Activated CD8-positive, alpha-beta T cell treated with anti-CD3 and anti-CD28 coated beads, Interleukin-2, amount 10 ng/mL, durations not matched to agents 7 days and 5 days (primary cell): ENCODE measurements around the gene FOXK2. TPM values are rescaled to one million over a fixed set of nuclear protein-coding genes. Genes with fewer than 3 reads are reported as not detected.
"Not testable (repeated sequence)": the region's sequence is repeated elsewhere in the genome, so short reads cannot be mapped to it uniquely, and the experiment has no call there.

Experiments
- ATAC-seq: fragments of 150-1000 bp; cut with Tn5 transposase; one replicate; pipeline ENCODE4 v1.10.0; 2021; ENCODE audit warnings: moderate library complexity
- CTCF ChIA-PET: fragments of 350-600 bp; sonication (Branson Sonifier 250); formaldehyde crosslinking; loops from one replicate; lab custom pipeline; 2021; ENCODE audit warnings: antibody characterized with exemption; lab: Charles Lee
- POLR2A ChIA-PET: fragments of 350-600 bp; sonication (Branson Sonifier 250); formaldehyde crosslinking; loops from one replicate; lab custom pipeline; 2021; ENCODE audit warnings: antibody characterized with exemption; lab: Charles Lee
- DNase-seq: peaks from one replicate; pipeline ENCODE4 v3.0.0-alpha.2; 2020
- H3K27ac Mint-ChIP-seq: one replicate; pipeline ENCODE4 v1.8.0; 2021; ENCODE audit warnings: mild to moderate bottlenecking, mixed read lengths
- H3K27me3 Mint-ChIP-seq: one replicate; pipeline ENCODE4 v1.8.0; 2021; ENCODE audit warnings: low read depth, mixed read lengths
- H3K36me3 Mint-ChIP-seq: one replicate; pipeline ENCODE4 v1.8.0; 2021; ENCODE audit warnings: low read depth, mixed read lengths
- H3K4me1 Mint-ChIP-seq: one replicate; pipeline ENCODE4 v1.8.0; 2021; ENCODE audit warnings: low read depth, mixed read lengths
- H3K4me3 Mint-ChIP-seq: one replicate; pipeline ENCODE4 v1.8.0; 2021; ENCODE audit warnings: mild to moderate bottlenecking, mixed read lengths
- H3K9me3 Mint-ChIP-seq: one replicate; pipeline ENCODE4 v1.8.0; 2022; ENCODE audit warnings: mixed read lengths; ENCODE audit not compliant: insufficient read depth
- total RNA-seq, 2 experiments: library from RNA; stranded (reverse); gene quantifications; one replicate each; pipeline ENCODE4 v1.2.3, GENCODE V29; 2021

Gene FOXK2
- total RNA-seq, 2 experiments from 2014 or later = 62.3 to 65.3 TPM

GRCh38 chr17:82559566-82560251 is 40.2 kb downstream of the FOXK2 start:
- no peaks in the 10 kb centered on the region for H3K27me3 Mint-ChIP-seq
- no peaks in the 10 kb centered on the region for H3K36me3 Mint-ChIP-seq
- ChIA-PET CTCF (interaction anchor here (1.6 kb wide), 1 partner anchor 209 kb away, joined by 3 read pairs; no protein-coding TSS in a partner anchor), POLR2A (no interaction called here)
- DNase-seq (no peak), ATAC-seq (no peak)
- H3K4me3 Mint-ChIP-seq = no peak overlapping the region
- peaks cover 7% of the 10 kb centered on the region for H3K4me1 Mint-ChIP-seq
- no peaks in the 10 kb centered on the region for H3K9me3 Mint-ChIP-seq
- H3K27ac Mint-ChIP-seq = no peak overlapping the region

GRCh38 chr17:82560252-82560642 is 40.7 kb downstream of the FOXK2 start:
- Mint-ChIP-seq H3K36me3 (peaks cover 5% of the 10 kb centered on the region), H3K9me3 (no peaks in the 10 kb centered on the region), H3K27me3 (no peaks in the 10 kb centered on the region), H3K4me3 (no peak overlapping the region), H3K27ac (no peak overlapping the region), H3K4me1 (peaks cover 7% of the 10 kb centered on the region)
- ChIA-PET POLR2A (no interaction called here), CTCF (interaction anchor here (1.0 kb wide), 1 partner anchor 9 kb away, joined by 3 read pairs; no protein-coding TSS in a partner anchor)
- ATAC-seq = no peak
- no peak for DNase-seq

- Mint-ChIP-seq H3K36me3 (peaks cover 5% of the 10 kb centered on the region), H3K27me3 (no peaks in the 10 kb centered on the region), H3K9me3 (no peaks in the 10 kb centered on the region), H3K4me1 (peaks cover 7% of the 10 kb centered on the region), H3K4me3 (no peak overlapping the region), H3K27ac (no peak overlapping the region)
- ChIA-PET CTCF (interaction anchor here (1.0 kb wide), 1 partner anchor 9 kb away, joined by 3 read pairs; no protein-coding TSS in a partner anchor), POLR2A (no interaction called here)
- DNase-seq (no peak), ATAC-seq (no peak)
These were observed 41.4 kb downstream of the FOXK2 start for GRCh38 chr17:82560802-82561428.

GRCh38 chr17:82561429-82562035 is 42.0 kb downstream of the FOXK2 start:
- ChIA-PET CTCF (interaction anchor here (1.0 kb wide), 1 partner anchor 10 kb away, joined by 3 read pairs; no protein-coding TSS in a partner anchor), POLR2A (no interaction called here)
- Mint-ChIP-seq H3K27me3 (no peaks in the 10 kb centered on the region), H3K4me1 (peaks cover 7% of the 10 kb centered on the region), H3K27ac (no peak overlapping the region), H3K36me3 (peaks cover 7% of the 10 kb centered on the region), H3K4me3 (no peak overlapping the region), H3K9me3 (no peaks in the 10 kb centered on the region)
- DNase-seq (no peak), ATAC-seq (no peak)

- ATAC-seq, DNase-seq, H3K4me1 Mint-ChIP-seq, H3K4me3 Mint-ChIP-seq, POLR2A ChIA-PET, H3K9me3 Mint-ChIP-seq, H3K27me3 Mint-ChIP-seq: not testable (repeated sequence)
- peak overlapping the region; percentile 34 for H3K27ac Mint-ChIP-seq
- CTCF ChIA-PET = interaction anchor here (0.8 kb wide), 1 partner anchor 8 kb away, joined by 3 read pairs; no protein-coding TSS in a partner anchor
- peaks cover 10% of the 10 kb centered on the region for H3K36me3 Mint-ChIP-seq
These were observed 43.2 kb downstream of the FOXK2 start for GRCh38 chr17:82562718-82563220.

GRCh38 chr17:82563318-82563717 is 43.8 kb downstream of the FOXK2 start:
- Mint-ChIP-seq H3K4me1 (peaks cover 5% of the 10 kb centered on the region), H3K27ac (no peak overlapping the region), H3K27me3 (no peaks in the 10 kb centered on the region), H3K4me3 (no peak overlapping the region), H3K36me3 (peaks cover 12% of the 10 kb centered on the region), H3K9me3 (no peaks in the 10 kb centered on the region)
- ChIA-PET CTCF (interaction anchor here (0.8 kb wide), 1 partner anchor 9 kb away, joined by 3 read pairs; no protein-coding TSS in a partner anchor), POLR2A (no interaction called here)
- no peak for DNase-seq
- no peak for ATAC-seq

- H3K27ac Mint-ChIP-seq, H3K27me3 Mint-ChIP-seq, POLR2A ChIA-PET, ATAC-seq, DNase-seq, CTCF ChIA-PET, H3K9me3 Mint-ChIP-seq, H3K4me3 Mint-ChIP-seq, H3K4me1 Mint-ChIP-seq: not testable (repeated sequence)
- H3K36me3 Mint-ChIP-seq = peaks cover 15% of the 10 kb centered on the region
These were observed 44.2 kb downstream of the FOXK2 start for GRCh38 chr17:82563745-82564144.

- no peak for DNase-seq
- peaks cover 5% of the 10 kb centered on the region for H3K4me1 Mint-ChIP-seq
- peaks cover 17% of the 10 kb centered on the region for H3K36me3 Mint-ChIP-seq
- CTCF ChIA-PET = no interaction called here
- H3K27me3 Mint-ChIP-seq = no peaks in the 10 kb centered on the region
- H3K4me3 Mint-ChIP-seq = no peak overlapping the region
- H3K9me3 Mint-ChIP-seq = no peaks in the 10 kb centered on the region
- POLR2A ChIA-PET = no interaction called here
- no peak for ATAC-seq
- no peak overlapping the region for H3K27ac Mint-ChIP-seq
These were observed 44.7 kb downstream of the FOXK2 start for GRCh38 chr17:82564241-82564640.

- peaks cover 5% of the 10 kb centered on the region for H3K4me1 Mint-ChIP-seq
- no peaks in the 10 kb centered on the region for H3K27me3 Mint-ChIP-seq
- peaks cover 17% of the 10 kb centered on the region for H3K36me3 Mint-ChIP-seq
- ATAC-seq (no peak), DNase-seq (no peak)
- POLR2A ChIA-PET = no interaction called here
- H3K4me3 Mint-ChIP-seq = no peak overlapping the region
- CTCF ChIA-PET = no interaction called here
- no peaks in the 10 kb centered on the region for H3K9me3 Mint-ChIP-seq
- no peak overlapping the region for H3K27ac Mint-ChIP-seq
These were observed 46.0 kb downstream of the FOXK2 start for GRCh38 chr17:82565551-82565950.

GRCh38 chr17:82566129-82566960 is 46.8 kb downstream of the FOXK2 start:
- H3K27me3 Mint-ChIP-seq = no peaks in the 10 kb centered on the region
- H3K4me3 Mint-ChIP-seq = no peak overlapping the region
- no peak overlapping the region for H3K27ac Mint-ChIP-seq
- POLR2A ChIA-PET = no interaction called here
- DNase-seq = no peak
- no peaks in the 10 kb centered on the region for H3K9me3 Mint-ChIP-seq
- peaks cover 17% of the 10 kb centered on the region for H3K36me3 Mint-ChIP-seq
- no peak for ATAC-seq
- H3K4me1 Mint-ChIP-seq = peaks cover under 1% of the 10 kb centered on the region
- CTCF ChIA-PET = interaction anchor here (1.0 kb wide), 1 partner anchor 12 kb away, joined by 3 read pairs; no protein-coding TSS in a partner anchor

GRCh38 chr17:82567286-82567685 is 47.8 kb downstream of the FOXK2 start:
- no peak for DNase-seq
- ChIA-PET CTCF (interaction anchor here (1.0 kb wide), 2 partner anchors 13 to 16 kb away, joined by 3 read pairs; no protein-coding TSS in a partner anchor), POLR2A (no interaction called here)
- Mint-ChIP-seq H3K4me3 (no peak overlapping the region), H3K36me3 (peaks cover 23% of the 10 kb centered on the region), H3K27me3 (no peaks in the 10 kb centered on the region), H3K27ac (no peak overlapping the region), H3K9me3 (no peaks in the 10 kb centered on the region), H3K4me1 (no peaks in the 10 kb centered on the region)
- ATAC-seq = no peak
